A673 (cell line): ENCODE data around the gene NSMCE3. TPM values are rescaled to one million over a fixed set of nuclear protein-coding genes. Genes with fewer than 3 reads are reported as not detected.

Source experiments
- BruUV-seq: library from RNA; stranded (reverse); fragments of 400-500 nt; replicated peaks from 2 replicates; lab custom pipeline; 2021; lab: Mats Ljungman, UMichigan
- CTCF ChIA-PET: fragments of 300-600 bp; sonication (Branson Sonifier 250); formaldehyde crosslinking; loops from one replicate; lab custom pipeline; 2022; ENCODE audit warnings: antibody characterized with exemption; lab: Charles Lee
- POLR2A ChIA-PET: fragments of 300-600 bp; sonication (Branson Sonifier 250); formaldehyde crosslinking; loops from one replicate; lab custom pipeline; 2022; ENCODE audit warnings: antibody characterized with exemption; ENCODE audit not compliant: low non-redundant PET; lab: Charles Lee
- DNase-seq: peaks from one replicate; pipeline ENCODE4 v3.0.0-alpha.2; 2015; ENCODE audit warnings: low spot score
- H3K27ac ChIP-seq: fragments of 200-600 bp; sonication (generic); 2 replicates; pipeline ENCODE4 v1.5.1; 2016; ENCODE audit warnings: mixed run types, low read depth, mild to moderate bottlenecking, mixed read lengths, antibody characterized with exemption, low read length; ENCODE audit not compliant: poor library complexity, severe bottlenecking
- H3K27me3 ChIP-seq: fragments of 200-600 bp; sonication (generic); replicated peaks from 2 replicates; pipeline ENCODE4 v1.6.1; 2017; ENCODE audit warnings: mixed run types, low read depth, mild to moderate bottlenecking, mixed read lengths, antibody characterized with exemption, low read length; ENCODE audit not compliant: insufficient read depth, poor library complexity
- H3K36me3 ChIP-seq: fragments of 200-600 bp; sonication (generic); 2 replicates; pipeline ENCODE4 v1.6.1; 2016; ENCODE audit warnings: mixed run types, mild to moderate bottlenecking, mixed read lengths, antibody characterized with exemption, low read length; ENCODE audit not compliant: insufficient read depth, poor library complexity, severe bottlenecking
- H3K4me1 ChIP-seq: fragments of 200-600 bp; sonication (generic); 2 replicates; pipeline ENCODE4 v1.6.1; 2017; ENCODE audit warnings: mixed run types, mild to moderate bottlenecking, mixed read lengths, antibody characterized with exemption, low read length; ENCODE audit not compliant: insufficient read depth, poor library complexity, severe bottlenecking
- H3K4me3 ChIP-seq: fragments of 200-600 bp; sonication (generic); 2 replicates; pipeline ENCODE4 v1.5.1; 2016; ENCODE audit warnings: low read depth, mixed run types, mild to moderate bottlenecking, mixed read lengths, low read length; ENCODE audit not compliant: poor library complexity, severe bottlenecking
- H3K9me3 ChIP-seq: fragments of 200-600 bp; sonication (generic); 2 replicates; pipeline ENCODE4 v1.6.1; 2016; ENCODE audit warnings: mixed run types, low read depth, mild to moderate bottlenecking, mixed read lengths, antibody characterized with exemption, low read length; ENCODE audit not compliant: poor library complexity, severe bottlenecking
- CTCF ChIP-seq: fragments of 300-800, 200-600 bp; sonication (generic); conservative IDR thresholded peaks from 2 replicates; pipeline ENCODE4 v1.5.1; 2017; ENCODE audit warnings: low read depth, mild to moderate bottlenecking, antibody characterized with exemption, low read length, moderate library complexity, mixed read lengths
- EZH2 ChIP-seq: fragments of 200-600 bp; sonication (generic); IDR thresholded peaks from 2 replicates; pipeline ENCODE4 v1.6.1; 2017; ENCODE audit warnings: borderline replicate concordance, low read depth, mild to moderate bottlenecking, mixed read lengths, antibody characterized with exemption, low read length; ENCODE audit not compliant: poor library complexity, severe bottlenecking
- intact Hi-C: fragments of 100-400 bp; cut with micrococcal nuclease; formaldehyde crosslinking; loops from one replicate; pipeline ENCODE4 v1.10.0; 2022; ENCODE audit not compliant: unreplicated experiment
- total RNA-seq: library from RNA; stranded (reverse); gene quantifications from 2 replicates; pipeline ENCODE4 v1.2.3, GENCODE V29; 2021

NSMCE3 gene
- total RNA-seq, 1 experiment from 2014 or later = 7.2 TPM

- POLR2A ChIA-PET = no interaction called here
- CTCF ChIA-PET = no interaction called here
- no TSS peak for BruUV-seq
- peaks cover 7% of the 10 kb centered on the region for H3K4me1 ChIP-seq
- no peak for DNase-seq
- intact Hi-C loops = no loop called here
- H3K27me3 ChIP-seq = no peaks in the 10 kb centered on the region
- H3K27ac ChIP-seq = no peak overlapping the region
- H3K4me3 ChIP-seq = no peak overlapping the region
- no peaks in the 10 kb centered on the region for H3K9me3 ChIP-seq
- no peaks in the 10 kb centered on the region for H3K36me3 ChIP-seq
- no peak for TF ChIP-seq CTCF
- no peak for TF ChIP-seq EZH2
These were observed 1.4 kb upstream of the NSMCE3 start for GRCh38 chr15:29270976-29271375.

- POLR2A ChIA-PET = no interaction called here
- CTCF ChIA-PET = no interaction called here
- BruUV-seq = no TSS peak
- intact Hi-C loops = no loop called here
- Histone ChIP-seq H3K4me3 (peak overlapping the region; percentile 87), H3K9me3 (no peaks in the 10 kb centered on the region), H3K27me3 (no peaks in the 10 kb centered on the region), H3K4me1 (peaks cover 7% of the 10 kb centered on the region), H3K36me3 (no peaks in the 10 kb centered on the region), H3K27ac (peak overlapping the region; percentile 86)
- TF ChIP-seq CTCF = no peak
- no peak for TF ChIP-seq EZH2
- no peak for DNase-seq
These were observed 740 bp upstream of the NSMCE3 start for GRCh38 chr15:29270169-29270955.

- Histone ChIP-seq H3K4me1 (peaks cover 7% of the 10 kb centered on the region), H3K36me3 (no peaks in the 10 kb centered on the region), H3K9me3 (no peaks in the 10 kb centered on the region), H3K27ac (peak overlapping the region; percentile 86), H3K4me3 (peak overlapping the region; percentile 87), H3K27me3 (no peaks in the 10 kb centered on the region)
- ChIA-PET POLR2A (no interaction called here), CTCF (no interaction called here)
- TSS peak; percentile 75 for BruUV-seq
- DNase-seq = peak; percentile 34
- intact Hi-C loops = loop anchor here (5.0 kb wide), 1 partner anchor 132 kb away; no protein-coding TSS in a partner anchor
- TF ChIP-seq CTCF (no peak), EZH2 (no peak)
These were observed 727 bp downstream of the NSMCE3 start for GRCh38 chr15:29268706-29269484.
